ENCODE results near the gene UBTD1. TPM values are rescaled to one million over a fixed set of nuclear protein-coding genes. Genes with fewer than 3 reads are reported as not detected.

UBTD1 gene
- total RNA-seq, 4 donors from 2014 or later, result 3.9 to 23.4 (median 12.4) TPM

DNA sequence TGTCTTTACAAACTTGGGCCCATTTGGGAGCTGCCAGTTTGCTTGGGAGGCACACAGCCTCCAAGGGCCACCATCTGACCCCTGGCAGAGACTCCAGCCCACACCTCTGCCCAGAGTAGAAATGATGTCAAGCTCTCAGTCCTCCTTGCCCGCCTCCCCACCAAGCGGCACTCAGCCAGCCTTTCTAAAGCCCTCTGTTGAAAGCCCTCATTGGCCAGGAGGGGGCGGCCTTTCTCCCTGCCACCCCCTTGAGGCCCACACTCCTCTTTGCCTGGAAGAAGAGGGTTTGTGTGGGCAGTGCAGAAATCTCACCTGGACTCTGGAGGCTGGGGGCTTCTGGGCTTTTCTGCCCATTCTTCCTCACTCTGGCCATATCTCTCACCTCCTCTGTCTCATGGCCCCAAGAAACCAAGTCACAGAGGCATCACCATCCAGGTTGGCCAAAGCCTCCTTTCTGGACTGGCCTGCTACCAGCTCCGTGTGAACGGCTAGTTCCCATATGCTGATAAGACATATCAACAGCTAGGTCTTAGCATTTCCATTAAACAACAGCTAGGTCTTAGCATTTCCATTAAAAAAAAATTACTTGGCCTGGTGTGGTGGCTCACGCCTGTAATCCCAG lies 36.1 kb downstream of the UBTD1 start:
- TF ChIP-seq, protein P1, sequence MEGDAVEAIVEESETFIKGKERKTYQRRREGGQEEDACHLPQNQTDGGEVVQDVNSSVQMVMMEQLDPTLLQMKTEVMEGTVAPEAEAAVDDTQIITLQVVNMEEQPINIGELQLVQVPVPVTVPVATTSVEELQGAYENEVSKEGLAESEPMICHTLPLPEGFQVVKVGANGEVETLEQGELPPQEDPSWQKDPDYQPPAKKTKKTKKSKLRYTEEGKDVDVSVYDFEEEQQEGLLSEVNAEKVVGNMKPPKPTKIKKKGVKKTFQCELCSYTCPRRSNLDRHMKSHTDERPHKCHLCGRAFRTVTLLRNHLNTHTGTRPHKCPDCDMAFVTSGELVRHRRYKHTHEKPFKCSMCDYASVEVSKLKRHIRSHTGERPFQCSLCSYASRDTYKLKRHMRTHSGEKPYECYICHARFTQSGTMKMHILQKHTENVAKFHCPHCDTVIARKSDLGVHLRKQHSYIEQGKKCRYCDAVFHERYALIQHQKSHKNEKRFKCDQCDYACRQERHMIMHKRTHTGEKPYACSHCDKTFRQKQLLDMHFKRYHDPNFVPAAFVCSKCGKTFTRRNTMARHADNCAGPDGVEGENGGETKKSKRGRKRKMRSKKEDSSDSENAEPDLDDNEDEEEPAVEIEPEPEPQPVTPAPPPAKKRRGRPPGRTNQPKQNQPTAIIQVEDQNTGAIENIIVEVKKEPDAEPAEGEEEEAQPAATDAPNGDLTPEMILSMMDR (IDR thresholded peaks at IDR 0.05; ENCODE audit: low read depth), result no peak

DNA sequence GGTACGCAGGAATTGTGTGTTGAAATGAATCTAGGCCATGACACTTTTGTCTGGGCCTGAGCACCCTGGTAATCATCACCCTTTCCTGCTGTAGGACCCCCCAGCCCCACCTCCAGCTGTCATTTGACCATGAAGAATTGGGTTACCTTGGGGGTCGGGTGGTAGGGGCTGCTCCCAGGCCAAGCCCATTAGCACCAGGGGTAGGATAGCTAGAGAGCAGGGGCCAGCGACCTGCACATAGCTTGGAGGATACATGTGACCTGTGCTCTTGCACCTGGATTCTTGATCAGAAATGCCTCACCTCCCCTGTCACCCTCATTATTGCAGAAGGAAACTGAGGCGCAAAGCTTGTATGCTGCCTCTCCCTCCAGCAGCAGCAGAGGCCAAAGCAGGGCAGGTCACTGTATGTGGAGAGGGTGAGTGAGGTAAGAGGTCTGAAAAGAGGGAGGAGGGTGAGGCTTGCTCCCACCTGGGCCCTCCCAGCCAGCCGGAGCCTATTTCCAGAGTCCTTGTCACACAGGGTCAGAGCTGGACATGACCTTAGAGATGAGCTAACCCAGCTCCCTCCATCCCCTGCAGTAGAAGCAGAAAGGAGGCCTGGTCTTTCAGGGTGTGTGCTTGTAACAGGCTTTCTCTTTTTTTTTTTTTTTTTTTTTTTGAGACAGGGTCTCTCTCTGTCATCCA lies 38.6 kb downstream of the UBTD1 start:
- TF ChIP-seq, protein P1 (IDR thresholded peaks at IDR 0.05; ENCODE audit: low read depth), result no peak

DNA sequence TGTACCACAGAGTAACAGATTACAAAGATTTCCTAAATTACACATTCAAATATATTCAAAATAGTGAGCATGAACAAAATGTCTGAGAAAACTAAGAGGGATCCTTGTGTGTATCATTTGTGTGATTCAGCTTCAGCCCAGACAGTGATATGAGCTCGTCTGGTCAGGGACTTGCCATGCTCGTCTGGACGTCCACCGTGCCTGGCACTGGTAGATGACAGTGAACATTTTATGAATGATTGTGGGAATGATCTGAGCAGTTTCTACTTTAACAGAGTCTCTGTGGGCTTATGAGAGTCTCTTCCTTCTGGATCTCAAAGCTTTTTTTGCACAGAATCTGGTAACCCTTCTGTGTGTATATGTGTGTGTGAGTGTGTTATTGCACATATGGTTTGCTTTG lies 39.7 kb downstream of the UBTD1 start:
- TF ChIP-seq, protein P1 (IDR thresholded peaks at IDR 0.05; ENCODE audit: low read depth), result no peak

DNA sequence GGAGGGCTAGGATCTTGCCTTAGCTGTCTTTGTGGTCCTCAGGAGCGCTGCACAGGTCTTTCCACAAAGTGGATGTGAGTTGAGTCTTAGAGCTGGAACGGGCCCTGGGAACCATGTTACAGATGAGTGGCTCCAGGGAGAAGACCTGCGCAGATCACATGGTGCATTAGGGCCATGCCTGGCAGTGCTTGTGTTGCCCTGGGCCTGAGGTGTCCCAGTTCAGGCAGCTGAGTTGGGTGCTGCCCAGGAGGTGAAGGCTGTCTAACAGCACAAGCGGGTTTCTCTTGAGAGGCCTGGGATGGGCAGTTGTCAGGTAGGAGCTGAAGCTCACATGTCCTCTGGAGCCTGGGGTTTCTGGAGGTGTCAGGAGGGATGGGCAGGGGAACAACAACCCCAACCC lies 40.1 kb downstream of the UBTD1 start:
- TF ChIP-seq, protein P1 (IDR thresholded peaks at IDR 0.05; ENCODE audit: low read depth), result no peak

DNA sequence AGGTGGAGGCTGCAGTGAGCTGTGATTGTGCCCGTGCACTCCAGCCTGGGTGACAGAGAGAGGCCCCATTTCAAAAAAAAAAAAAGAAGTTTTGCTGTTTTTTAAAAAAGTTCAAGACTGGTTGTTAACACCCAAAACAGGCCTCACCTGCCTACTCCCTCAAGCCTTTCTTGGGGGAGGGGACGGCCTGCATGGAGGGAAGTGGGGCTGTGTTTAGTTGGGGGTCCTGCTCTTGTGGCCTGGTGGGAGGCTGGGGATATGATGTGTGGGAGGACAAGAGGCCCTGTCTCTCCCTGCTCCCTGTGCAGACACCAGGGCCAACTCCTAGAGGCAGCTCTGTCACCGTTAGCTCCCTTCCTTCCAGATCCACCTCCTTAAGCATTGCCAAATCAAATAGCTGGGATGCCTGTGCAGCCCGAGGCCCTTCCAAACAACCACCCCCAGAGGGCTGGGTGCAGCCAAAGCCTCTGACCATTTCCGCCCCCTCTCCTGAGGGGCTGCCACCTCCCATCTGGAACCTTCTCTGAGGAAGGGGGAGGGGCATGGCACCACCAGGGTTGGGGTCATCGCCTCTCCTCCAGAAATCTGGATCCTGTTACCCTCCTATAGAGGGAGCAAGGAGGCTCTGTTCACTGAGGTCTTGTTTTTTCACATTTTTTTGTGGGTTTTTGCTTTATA lies 40.9 kb downstream of the UBTD1 start:
- TF ChIP-seq, protein P1 (IDR thresholded peaks at IDR 0.05; ENCODE audit: low read depth), result no peak

DNA sequence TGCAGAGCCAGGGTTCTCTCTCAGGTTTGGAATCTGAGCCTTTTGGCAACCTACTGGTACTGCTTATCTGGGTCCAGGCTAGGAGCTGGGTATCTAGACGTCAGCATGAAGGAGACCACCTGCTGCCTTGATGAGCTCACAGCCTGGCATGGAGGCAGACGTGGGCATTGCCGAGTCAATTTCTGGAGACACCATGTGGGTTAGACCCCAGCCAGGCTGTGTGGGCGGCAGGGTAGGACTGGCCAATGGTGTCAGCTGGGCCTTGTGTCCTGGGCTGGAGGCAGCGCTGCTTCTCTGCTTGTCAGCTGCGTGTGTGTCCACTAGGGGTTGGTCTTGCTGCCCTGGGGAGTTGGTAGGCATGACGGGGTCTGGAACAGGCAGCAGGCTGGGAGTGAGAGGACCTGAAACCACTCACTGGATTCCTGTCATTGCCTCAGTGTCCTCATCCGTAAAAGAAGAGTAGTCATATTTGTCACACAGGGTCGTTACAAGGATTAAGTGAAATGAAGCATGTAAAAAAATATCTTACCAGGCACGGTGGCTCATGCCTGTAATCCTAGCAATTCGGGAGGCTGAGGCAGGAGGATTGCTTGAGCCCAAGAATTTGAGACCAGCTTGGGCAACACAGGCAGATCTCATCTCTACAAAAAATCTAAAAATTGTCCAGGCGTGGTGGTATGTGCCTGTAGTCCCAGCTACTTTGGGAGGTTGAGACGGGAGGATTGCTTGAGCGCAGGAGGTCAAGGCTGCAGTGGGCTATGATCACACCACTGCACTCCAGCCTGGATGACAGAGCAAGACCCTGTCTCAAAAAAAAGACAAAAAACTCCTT lies 42.2 kb downstream of the UBTD1 start:
- TF ChIP-seq, protein P1 (IDR thresholded peaks at IDR 0.05; ENCODE audit: low read depth), result no peak

Measured in subcutaneous adipose tissue (tissue), 4 donors.